Neutrophil (primary cell): ENCODE data around the gene CCDC88A.

Experiments used
- H3K27ac ChIP-seq: fragments of 200-600 bp; sonication (generic); 2 replicates; pipeline ENCODE4 v1.5.1; 2016; ENCODE audit warnings: mild to moderate bottlenecking, moderate library complexity
- H3K27me3 ChIP-seq: fragments of 200-600 bp; sonication (generic); 2 replicates; pipeline ENCODE4 v1.6.0; 2016; ENCODE audit warnings: mild to moderate bottlenecking
- H3K36me3 ChIP-seq: fragments of 200-600 bp; sonication (generic); 2 replicates; pipeline ENCODE4 v1.5.1; 2017
- H3K4me1 ChIP-seq, 2 experiments: fragments of 200-600 bp in 1 of 2; sonication (generic) in 1 of 2; 1 replicate in 1 of 2; 2 replicates in 1 of 2; pipeline versions ENCODE4 v1.5.1 to v1.6.1; 2013 to 2016; ENCODE audit warnings: low read depth in 1 of 2, low read length in 1 of 2, mild to moderate bottlenecking in 1 of 2, moderate library complexity in 1 of 2; ENCODE audit not compliant: control insufficient read depth in 1 of 2, insufficient read depth in 1 of 2
- H3K4me3 ChIP-seq, 2 experiments: fragments of 200-600 bp in 1 of 2; sonication (generic) in 1 of 2; 1 replicate in 1 of 2; 2 replicates in 1 of 2; pipeline ENCODE4 v1.5.1; 2013 to 2016; ENCODE audit warnings: low read depth in 1 of 2, low read length in 1 of 2, mild to moderate bottlenecking in 1 of 2, moderate library complexity in 1 of 2
- H3K9me3 ChIP-seq: fragments of 200-600 bp; sonication (generic); 2 replicates; pipeline ENCODE4 v1.5.1; 2016
- TF ChIP-seq, protein P1 (sequence below): fragments of 200-600 bp; sonication (generic); IDR thresholded peaks from 2 replicates; pipeline ENCODE4 v1.5.1; 2016; ENCODE audit warnings: antibody characterized with exemption

Gene CCDC88A

DNA sequence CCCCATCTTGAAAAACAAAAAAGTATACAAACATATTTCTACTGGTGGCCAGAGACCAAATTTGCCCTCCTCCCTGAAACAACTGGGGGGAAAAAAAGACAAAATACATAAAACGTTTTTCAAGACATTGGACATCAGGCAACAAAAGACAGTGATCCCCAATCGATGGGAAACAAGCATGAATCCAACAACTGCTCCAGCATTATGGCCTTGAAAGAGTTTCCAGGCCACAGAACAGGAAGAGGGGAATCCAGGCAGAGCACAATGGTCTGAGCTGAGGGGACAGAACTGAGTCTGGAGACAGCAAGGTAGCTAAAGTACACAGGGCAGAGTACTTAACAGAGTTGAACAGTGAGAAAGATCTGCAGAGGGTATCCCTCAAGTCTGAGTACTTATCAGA, 4.4 kb downstream of the CCDC88A start:
- peaks cover 9 to 19% of the 10 kb centered on the region in 2 experiments for H3K4me1 ChIP-seq
- no peak overlapping the region for H3K4me3 ChIP-seq
- H3K27me3 ChIP-seq: no peaks in the 10 kb centered on the region
- H3K36me3 ChIP-seq: peaks cover 3% of the 10 kb centered on the region
- H3K9me3 ChIP-seq: no peaks in the 10 kb centered on the region
- no peak overlapping the region for H3K27ac ChIP-seq
- TF ChIP-seq, protein P1, sequence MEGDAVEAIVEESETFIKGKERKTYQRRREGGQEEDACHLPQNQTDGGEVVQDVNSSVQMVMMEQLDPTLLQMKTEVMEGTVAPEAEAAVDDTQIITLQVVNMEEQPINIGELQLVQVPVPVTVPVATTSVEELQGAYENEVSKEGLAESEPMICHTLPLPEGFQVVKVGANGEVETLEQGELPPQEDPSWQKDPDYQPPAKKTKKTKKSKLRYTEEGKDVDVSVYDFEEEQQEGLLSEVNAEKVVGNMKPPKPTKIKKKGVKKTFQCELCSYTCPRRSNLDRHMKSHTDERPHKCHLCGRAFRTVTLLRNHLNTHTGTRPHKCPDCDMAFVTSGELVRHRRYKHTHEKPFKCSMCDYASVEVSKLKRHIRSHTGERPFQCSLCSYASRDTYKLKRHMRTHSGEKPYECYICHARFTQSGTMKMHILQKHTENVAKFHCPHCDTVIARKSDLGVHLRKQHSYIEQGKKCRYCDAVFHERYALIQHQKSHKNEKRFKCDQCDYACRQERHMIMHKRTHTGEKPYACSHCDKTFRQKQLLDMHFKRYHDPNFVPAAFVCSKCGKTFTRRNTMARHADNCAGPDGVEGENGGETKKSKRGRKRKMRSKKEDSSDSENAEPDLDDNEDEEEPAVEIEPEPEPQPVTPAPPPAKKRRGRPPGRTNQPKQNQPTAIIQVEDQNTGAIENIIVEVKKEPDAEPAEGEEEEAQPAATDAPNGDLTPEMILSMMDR: no peak

DNA sequence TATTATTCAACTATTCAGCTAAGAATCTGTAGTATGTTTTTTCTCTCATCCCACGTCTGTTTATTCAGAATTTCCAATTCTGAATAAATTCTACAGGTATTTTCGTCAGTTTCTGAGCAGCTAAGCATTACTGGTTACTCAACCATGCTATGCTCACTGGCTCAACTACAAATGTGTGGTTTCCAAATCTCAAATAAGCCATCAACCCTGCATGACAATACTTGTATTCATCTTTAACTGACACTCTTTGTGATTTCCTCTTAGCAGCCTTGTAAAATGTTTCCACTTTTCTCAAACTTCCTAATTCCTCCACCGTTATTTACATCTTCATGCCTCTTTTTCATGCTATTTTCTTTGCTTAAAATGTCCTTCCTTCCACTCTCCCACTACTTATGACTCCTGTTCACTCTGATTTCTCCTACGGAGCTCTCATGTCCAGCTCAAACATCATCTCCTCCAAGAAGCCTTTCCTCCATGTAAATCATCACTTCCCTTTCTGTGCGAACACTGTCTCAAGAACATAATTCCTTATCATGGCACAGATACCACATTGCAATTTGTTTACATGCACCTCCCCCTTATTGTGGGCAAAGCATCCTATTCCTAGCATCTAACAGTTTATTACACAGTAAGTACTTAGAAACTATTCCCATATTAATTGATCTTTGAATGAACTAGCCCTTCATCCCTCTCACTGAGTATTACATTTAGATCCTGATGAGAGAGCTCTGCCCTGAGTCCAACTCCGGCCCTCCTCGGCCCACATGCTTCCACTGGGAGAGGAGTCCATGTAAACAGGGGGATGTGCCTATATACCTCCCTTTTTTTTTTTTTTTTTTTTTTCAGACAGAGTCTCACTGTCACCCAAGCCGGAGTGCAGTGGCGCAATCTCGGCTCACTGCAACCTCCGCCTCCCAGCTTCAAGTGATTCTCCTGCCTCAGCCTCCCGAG, 10.5 kb downstream of the CCDC88A start:
- TF ChIP-seq, protein P1: no peak
- no peaks in the 10 kb centered on the region for H3K27me3 ChIP-seq
- no peak overlapping the region for H3K4me3 ChIP-seq

GRCh38 chr2:55408098-55408882, 11.4 kb downstream of the CCDC88A start:
- Histone ChIP-seq H3K9me3 (no peaks in the 10 kb centered on the region), H3K27me3 (no peaks in the 10 kb centered on the region), H3K4me3 (no peak overlapping the region), H3K36me3 (peaks cover 3% of the 10 kb centered on the region), H3K4me1 (peaks cover 0 to 3% of the 10 kb centered on the region in 2 experiments), H3K27ac (no peak overlapping the region)
- TF ChIP-seq, protein P1: no peak

More for the DNA sequence above, 10.5 kb downstream of the CCDC88A start:
- peaks cover 3% of the 10 kb centered on the region for H3K36me3 ChIP-seq
- H3K27ac ChIP-seq: no peak overlapping the region
- H3K4me1 ChIP-seq: peaks cover 0 to 3% of the 10 kb centered on the region in 2 experiments
- no peaks in the 10 kb centered on the region for H3K9me3 ChIP-seq

- H3K27me3 ChIP-seq: no peaks in the 10 kb centered on the region
- H3K9me3 ChIP-seq: no peaks in the 10 kb centered on the region
- TF ChIP-seq, protein P1: no peak
- H3K36me3 ChIP-seq: no peaks in the 10 kb centered on the region
- no peak overlapping the region for H3K27ac ChIP-seq
- H3K4me1 ChIP-seq: no peaks in the 10 kb centered on the region
- no peak overlapping the region for H3K4me3 ChIP-seq
These were observed 14.5 kb downstream of the CCDC88A start for GRCh38 chr2:55405116-55405515.

DNA sequence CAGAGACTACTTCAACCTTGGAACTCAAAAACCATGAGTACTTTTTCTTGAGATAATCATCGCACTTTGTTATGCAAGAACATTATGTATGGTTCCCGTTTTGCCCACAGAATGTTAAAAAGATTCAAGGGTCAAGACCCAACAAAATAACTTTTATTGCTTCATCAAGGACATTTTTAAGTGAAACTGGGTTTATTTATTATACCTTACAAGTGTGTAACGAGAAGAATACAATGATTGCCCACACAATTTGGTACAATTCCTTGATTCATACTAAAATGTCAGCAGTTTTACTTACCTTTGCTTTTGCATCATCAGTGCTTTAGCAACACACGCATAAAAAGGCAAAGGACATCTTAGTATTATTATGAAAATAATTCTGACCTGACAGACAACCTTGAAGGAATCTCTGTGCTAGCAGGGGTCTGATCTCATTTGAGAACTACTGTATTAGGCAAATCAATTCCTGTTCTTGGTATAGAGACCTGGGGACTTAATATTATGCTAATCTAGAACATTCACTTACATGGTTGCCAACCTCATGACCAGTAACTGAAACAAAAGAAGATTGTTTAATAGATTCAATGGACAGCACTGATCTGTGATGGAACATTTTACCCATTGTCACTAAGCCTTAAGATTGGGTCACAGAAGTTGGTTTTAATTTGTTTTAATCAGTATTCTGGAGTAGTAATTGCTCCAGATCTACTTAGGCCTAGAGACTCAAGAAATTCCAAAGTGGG, 16.2 kb downstream of the CCDC88A start:
- Histone ChIP-seq H3K4me1 (no peaks in the 10 kb centered on the region), H3K36me3 (no peaks in the 10 kb centered on the region), H3K4me3 (no peak overlapping the region), H3K9me3 (no peaks in the 10 kb centered on the region), H3K27ac (no peak overlapping the region), H3K27me3 (no peaks in the 10 kb centered on the region)
- TF ChIP-seq, protein P1: no peak
